GM12892 (cell line): ENCODE measurements around the gene ATP11B. TPM values are rescaled to one million over a fixed set of nuclear protein-coding genes. Genes with fewer than 3 reads are reported as not detected.

ENCODE experiments used
- DNase-seq: peaks from one replicate; pipeline ENCODE4 v3.0.0; 2011; ENCODE audit not compliant: insufficient read length
- FAIRE-seq: peaks from 2 replicates; lab custom pipeline; 2011; peaks lifted over from hg19 to GRCh38; lab: Jason Lieb, UNC
- POLR2A ChIP-seq: IDR thresholded peaks from 2 replicates; pipeline ENCODE4 v1.6.1; 2011; ENCODE audit warnings: low read depth, low read length, control low read depth
- POLR2AphosphoS5 ChIP-seq: IDR thresholded peaks from 2 replicates; pipeline ENCODE4 v1.6.1; 2011; ENCODE audit warnings: low read depth, low read length, control low read depth
- TAF1 ChIP-seq: IDR thresholded peaks from 2 replicates; pipeline ENCODE4 v1.6.1; 2011; ENCODE audit warnings: low read depth, mild to moderate bottlenecking, control low read depth, low read length, borderline replicate concordance
- polyA plus RNA-seq: library from polyadenylated mRNA; unstranded; fragments of >200 nt; gene quantifications from one replicate; pipeline ENCODE4 v1.2.1, GENCODE V29; 2012; ENCODE audit warnings: missing spikeins, inconsistent platforms; ENCODE audit not compliant: missing spikeins

The ATP11B gene
- 31.1 TPM for polyA plus RNA-seq

DNA sequence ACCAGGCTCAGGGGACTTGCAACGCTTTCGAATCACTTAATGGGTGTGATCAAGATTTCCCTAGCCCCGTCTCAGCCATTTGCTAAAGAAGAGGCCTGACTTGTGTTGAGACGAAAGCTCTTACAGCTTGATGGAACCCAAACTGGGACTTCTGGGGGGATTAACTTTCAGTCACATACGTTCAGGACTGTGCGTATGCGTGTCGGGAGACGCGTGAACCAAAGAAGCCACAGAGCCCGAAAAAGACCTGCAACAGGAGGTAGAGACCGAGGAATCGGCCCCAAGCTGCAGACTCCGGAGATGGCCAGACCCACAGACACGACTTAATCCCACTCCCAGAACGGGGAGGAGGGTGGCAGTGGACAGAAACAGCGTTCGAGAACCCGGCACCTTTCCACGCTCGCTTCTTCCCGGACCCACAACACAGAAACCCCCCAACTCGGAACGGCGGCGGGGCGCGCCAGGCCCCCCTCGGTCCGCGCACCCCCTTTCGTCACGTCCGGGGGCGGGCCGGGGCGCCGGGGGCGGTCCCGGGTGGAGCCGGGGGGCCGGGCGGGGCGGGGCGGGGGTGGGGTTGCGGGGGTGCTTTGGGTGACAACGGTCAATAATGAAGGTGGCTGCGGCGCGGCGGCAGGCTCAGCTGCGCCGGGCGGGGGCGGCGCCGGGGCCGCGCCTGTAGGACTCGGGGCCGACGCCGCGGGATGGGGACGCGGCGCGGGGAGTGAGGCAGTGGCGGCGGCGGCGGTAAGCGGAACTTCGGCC is at the start of gene ATP11B:
ATP11B (plus strand) TSS at position 604 of the 762 bp plus-strand sequence. CDS start 256 bp downstream, outside the sequence.
- TF ChIP-seq TAF1 (peak; percentile 66), POLR2AphosphoS5 (peak; percentile 82), POLR2A (peak; percentile 80; the same call in 1 of the 2 replicates)
- FAIRE-seq (peak; percentile 79), DNase-seq (peak; percentile 77)

DNA sequence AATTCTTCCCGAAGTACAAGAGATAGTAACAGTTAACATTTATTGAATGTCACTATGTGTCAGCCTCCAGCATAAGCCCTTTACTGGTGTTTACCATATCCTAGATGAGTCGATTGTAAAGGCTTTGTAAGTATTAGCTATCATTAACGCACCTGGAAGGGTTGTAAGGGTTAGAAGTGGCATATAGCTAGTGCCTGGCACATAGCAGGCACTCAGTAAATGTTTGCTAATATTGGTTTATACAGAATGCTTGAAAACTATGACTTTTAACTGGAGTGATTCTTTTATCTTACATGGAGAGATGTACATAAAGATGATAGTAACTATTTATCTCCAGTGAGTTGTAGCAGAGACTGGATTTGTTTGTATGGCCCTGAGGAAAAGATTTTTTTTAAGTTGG is 46.3 kb upstream of the ATP11B start:
- FAIRE-seq (no peak), DNase-seq (no peak)
- TF ChIP-seq TAF1 (no peak), POLR2A (no peak), POLR2AphosphoS5 (no peak)

DNA sequence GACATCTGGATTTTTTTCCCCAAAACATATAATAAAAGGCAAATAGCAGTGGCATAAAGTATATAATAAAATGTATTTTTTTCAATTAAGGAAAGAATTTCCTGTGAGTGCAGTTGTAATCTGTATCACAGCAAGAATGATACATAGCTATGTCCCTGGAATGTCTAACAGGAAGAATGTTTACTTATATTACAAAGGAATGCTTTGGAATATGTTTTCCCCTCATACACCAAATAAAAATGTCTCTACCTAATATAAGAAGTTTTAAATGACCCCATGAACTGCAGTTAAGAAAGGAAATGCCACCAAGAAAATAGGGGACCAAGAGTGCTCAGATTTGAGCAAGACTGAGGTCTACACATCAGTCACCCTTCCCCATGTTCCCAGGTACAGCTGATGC is 38.0 kb upstream of the ATP11B start:
- TF ChIP-seq POLR2AphosphoS5 = no peak
- TF ChIP-seq TAF1 = no peak
- TF ChIP-seq POLR2A = no peak
- no peak for DNase-seq
- FAIRE-seq = no peak

DNA sequence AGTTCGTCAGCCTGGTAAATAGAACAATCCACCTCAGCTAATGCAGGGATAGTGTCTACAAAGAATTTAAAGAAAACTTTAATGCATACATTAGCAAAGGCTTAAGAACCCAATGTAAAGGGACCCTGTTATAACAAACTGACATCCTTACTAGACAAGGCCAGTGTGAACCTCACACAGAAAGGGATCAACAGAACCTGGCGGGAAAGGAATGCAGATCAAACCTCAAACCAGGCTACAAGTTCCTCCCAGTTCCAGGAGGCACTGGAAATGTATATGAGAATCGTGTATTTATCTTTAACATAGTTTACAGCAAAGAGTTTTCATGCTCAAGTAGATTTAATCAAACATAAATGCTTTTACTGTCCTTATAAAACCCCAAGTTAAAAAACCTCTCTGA is 37.6 kb upstream of the ATP11B start:
- TF ChIP-seq TAF1 (no peak), POLR2AphosphoS5 (no peak), POLR2A (no peak)
- FAIRE-seq = no peak
- DNase-seq = no peak

DNA sequence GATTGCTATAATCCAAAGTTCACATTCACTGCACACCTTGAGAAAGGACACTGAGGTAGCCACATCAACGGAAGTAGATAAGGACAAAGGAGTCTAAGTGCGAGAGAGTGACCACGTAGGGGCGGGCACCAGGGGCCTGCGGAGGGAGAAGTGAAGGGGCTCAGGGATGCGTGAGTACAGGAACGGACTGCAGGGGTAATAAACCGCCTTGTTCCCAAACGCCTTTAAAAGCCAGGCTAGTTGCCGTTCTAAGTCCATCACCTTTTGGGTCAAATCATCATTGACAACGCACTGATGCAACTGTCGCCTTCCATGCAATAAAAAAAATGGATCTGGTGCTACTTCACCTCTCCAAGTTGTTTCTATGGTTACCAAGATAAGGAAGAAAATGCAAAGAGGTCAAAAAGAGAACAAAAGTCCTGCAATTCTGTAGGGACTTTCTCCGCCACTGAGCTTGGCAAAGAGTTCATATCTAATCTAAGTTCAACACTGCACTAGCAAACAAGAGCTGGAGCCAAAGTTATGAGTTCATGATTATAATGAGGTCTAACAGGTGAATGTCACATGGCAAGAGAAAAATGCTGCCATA is 32.6 kb upstream of the ATP11B start:
- peak; percentile 17 for FAIRE-seq

DNA sequence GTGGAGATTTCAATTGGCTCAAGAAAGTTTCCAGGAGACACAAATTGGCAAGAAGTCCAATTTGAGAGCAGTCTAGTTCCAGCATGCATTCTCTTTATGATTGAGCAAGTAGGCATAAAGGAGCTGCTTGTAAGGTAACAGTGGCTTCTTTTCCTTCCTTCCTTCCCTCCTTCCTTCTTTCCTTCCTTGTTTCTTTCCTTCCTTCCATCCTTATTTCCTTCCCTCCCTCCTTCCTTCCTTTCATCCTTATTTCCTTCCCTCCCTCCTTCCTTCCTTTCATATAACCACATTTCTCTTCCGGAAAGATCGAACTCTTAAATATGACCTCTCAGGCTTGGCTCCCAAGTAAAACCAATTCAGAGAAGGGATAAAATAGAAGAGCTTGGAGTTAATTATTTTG is 29.4 kb upstream of the ATP11B start:
- DNase-seq (no peak), FAIRE-seq (no peak)
- no peak for TF ChIP-seq TAF1
- TF ChIP-seq POLR2AphosphoS5 = no peak
- no peak for TF ChIP-seq POLR2A

More for the DNA sequence above, 32.6 kb upstream of the ATP11B start:
- no peak for TF ChIP-seq POLR2AphosphoS5
- TF ChIP-seq POLR2A = no peak
- no peak for TF ChIP-seq TAF1
- no peak for DNase-seq

DNA sequence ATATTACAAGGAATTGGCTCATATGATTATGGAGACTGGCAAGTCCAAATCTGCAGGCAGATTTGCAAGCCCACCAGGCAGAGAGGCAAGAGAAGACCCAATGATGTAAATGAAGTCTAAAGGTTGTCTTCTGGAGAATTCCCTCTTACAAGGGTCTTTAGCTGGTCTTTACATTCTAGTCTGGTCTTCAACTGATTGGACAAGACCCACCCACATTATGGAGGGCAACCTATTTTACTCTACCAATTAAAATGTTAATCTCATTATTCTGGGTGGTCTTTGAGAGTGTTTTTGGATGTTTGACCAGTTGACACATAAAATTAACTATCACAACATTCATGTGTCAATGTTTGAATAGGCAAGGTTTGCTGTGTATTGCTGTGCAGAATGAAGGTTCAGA is 28.0 kb upstream of the ATP11B start:
- no peak for TF ChIP-seq POLR2AphosphoS5
- no peak for TF ChIP-seq TAF1
- no peak for TF ChIP-seq POLR2A
- FAIRE-seq (no peak), DNase-seq (no peak)

DNA sequence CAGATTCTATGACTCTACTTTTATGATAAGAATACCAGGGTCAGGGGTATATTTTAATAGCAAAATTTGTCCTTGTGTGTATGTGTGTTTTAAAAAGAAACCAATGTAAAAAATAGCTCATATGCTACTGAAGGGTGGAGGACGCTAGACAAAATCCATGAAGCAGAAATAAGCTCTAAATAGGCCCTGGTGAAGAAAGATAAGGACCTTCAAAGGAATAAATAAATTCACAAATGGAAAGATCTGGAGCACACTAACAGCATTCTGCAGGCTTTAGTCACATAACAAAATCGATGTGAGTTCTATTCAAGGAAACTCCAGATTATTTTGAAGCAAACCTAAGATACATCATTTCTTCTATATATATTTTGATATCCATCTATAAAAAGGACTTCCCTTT is 27.2 kb upstream of the ATP11B start:
- DNase-seq (no peak), FAIRE-seq (no peak)
- TF ChIP-seq POLR2A = no peak
- TF ChIP-seq TAF1 = no peak
- TF ChIP-seq POLR2AphosphoS5 = no peak

DNA sequence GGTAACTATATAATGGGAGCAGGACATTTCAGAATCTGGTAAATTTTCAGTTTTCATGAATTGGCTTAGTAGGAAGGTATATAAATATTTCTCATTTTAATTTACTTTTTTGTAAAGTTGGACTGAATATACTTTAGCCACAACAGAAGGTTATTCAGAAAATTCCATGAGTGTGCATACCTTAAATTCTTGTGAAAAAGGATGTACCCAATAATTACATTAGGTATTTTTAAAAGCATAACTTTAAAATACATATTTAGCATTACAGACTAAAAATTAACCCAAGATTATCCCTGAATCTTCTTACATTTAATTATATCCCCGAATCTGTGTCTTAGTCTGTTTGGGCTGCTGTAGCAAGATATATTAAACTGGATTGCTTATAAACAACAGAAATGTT is 24.9 kb upstream of the ATP11B start:
- FAIRE-seq = no peak
- TF ChIP-seq POLR2A = no peak
- TF ChIP-seq POLR2AphosphoS5 = no peak
- TF ChIP-seq TAF1 = no peak

DNA sequence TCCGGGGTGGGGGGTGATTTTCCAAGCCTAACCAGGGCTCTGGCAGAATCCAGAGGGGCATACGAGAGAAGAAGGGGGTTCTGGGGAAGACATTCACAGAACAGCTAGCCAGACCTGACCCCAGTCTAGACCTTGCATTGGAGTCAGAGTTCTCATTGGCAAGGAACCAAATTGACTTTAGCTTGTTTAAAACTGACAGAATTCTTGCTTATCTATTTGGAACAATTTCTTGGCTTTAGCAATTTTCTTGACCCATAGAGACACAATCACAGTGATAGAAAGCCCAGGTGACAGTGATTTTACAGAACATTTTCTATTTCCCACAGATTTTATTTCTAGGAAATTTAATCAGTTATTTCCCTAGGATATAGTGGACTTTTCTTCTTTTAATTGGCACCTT is 23.6 kb upstream of the ATP11B start:
- TF ChIP-seq TAF1 (no peak), POLR2AphosphoS5 (no peak), POLR2A (no peak)
- FAIRE-seq (no peak), DNase-seq (no peak)

More for the DNA sequence above, 24.9 kb upstream of the ATP11B start:
- no peak for DNase-seq

DNA sequence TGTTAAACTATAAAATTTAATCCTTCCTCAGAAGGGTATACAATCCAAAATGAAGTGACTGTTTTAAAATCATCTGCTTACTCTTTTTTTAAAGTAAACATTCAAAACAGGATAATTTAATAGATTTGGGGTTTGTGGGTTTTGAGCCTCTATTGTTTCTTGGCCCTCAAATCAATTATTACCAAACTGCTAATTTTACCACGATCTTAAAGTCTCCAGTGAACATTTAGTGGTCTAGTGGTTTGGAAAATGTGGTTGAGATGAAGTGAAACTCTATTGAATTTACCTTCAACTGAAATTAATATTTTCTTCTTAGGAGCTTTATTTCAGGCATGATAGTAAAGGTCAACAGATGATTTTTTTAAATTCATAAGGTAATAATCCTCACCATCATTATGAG is 11.2 kb upstream of the ATP11B start:
- TF ChIP-seq POLR2AphosphoS5 = no peak
- no peak for TF ChIP-seq POLR2A
- TF ChIP-seq TAF1 = no peak
- no peak for FAIRE-seq
- no peak for DNase-seq
